GM21447 (cell line): Measurements from ENCODE around the gene FBXL3.

Source experiments
- ATAC-seq: cut with Tn5 transposase; IDR thresholded peaks from one replicate; pipeline ENCODE4 v1.9.1; 2021; ENCODE audit not compliant: unreplicated experiment

FBXL3 gene, protein sequence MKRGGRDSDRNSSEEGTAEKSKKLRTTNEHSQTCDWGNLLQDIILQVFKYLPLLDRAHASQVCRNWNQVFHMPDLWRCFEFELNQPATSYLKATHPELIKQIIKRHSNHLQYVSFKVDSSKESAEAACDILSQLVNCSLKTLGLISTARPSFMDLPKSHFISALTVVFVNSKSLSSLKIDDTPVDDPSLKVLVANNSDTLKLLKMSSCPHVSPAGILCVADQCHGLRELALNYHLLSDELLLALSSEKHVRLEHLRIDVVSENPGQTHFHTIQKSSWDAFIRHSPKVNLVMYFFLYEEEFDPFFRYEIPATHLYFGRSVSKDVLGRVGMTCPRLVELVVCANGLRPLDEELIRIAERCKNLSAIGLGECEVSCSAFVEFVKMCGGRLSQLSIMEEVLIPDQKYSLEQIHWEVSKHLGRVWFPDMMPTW

DNA sequence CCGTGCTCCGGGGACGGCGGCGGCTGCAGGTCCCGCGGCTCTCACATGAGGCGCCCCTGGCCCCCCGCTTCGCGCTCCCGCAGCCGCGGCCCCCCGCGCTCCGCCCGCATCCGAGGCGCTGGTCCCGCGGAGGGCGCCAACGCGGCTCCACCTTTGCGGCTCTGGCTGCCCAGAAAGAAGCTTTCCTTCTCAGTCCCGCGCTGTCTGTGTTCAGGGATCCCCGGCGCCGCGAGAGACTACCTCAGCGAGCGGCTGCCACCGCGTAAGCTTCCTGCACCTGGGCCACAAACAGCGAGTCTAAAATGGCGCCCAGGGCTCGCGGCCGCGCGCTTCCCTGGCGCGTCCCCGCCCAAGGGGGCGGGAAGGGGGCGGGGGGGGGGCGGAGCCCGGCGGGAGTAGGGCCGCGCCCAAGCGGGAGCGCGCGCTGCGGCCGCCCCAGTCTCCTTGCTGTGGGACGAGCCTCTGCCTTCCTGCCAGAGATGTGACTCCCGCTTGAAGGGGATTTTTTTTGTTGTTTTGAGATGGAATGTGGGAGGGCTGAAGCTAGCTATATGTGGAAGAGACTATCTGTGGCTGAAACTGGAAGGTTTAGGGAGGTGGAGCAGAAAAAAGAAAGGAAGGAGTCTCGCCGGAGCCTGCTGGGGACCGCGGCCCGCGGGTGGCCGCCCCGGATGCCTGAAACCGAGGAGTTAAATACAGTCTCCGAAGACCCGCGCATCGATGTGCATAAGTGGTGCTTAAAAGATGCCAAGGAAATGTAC is at the start of gene FBXL3:
FBXL3 (minus strand) TSS at position 299 of the 761 bp plus-strand sequence. CDS start 5,299 bp downstream, outside the sequence.
- peak; percentile 51 for ATAC-seq

DNA sequence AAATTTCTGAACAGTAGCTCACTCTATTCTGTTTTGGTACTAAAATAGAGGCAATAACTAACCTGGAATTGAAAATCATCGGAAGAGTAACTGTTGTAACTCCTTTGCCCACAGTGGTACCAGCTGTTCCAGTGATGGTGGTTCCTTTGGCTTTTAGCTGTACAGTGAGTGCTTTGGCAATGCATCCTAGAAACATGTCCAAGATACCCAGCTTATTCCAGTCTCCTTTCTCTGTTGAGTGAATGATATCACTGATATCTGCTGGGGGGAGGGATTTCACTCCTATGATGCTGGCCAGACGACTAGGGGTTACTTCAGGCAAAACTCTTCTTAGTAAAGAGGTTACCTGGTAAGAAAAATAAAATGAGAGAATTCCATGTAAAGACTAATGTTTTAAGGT is 40.6 kb upstream of the FBXL3 start:
- no peak for ATAC-seq

DNA sequence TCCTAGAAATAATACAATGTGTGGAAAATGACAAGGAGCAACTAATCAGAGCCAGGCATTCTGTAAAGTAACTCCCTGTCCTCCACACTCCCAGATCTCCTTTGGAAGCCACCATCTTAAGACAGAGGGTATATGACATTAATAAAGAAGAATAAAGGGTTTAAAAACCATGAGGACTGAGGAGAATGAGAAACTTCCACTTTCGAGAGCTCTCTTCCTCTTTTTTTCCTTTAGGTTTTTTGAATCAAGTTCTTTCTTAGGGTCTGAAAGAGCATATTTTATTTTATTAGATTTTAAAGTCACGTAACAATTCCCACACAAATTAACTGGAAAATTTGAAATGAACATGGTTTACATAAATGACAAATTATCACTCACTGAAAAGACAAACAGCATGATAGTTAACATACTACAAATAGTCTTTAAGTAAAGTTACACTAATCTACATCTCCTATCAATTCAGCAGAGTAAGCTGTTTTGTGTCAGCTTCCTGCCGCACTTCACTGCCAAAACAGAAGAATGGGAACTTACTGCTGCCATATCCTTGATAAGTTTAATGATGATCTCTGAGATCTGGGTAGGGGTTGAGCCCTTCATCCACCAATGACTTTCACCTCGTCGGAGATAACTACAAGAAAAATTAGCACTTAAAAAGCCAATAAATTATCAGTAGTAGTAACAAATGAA is 38.6 kb upstream of the FBXL3 start:
- no peak for ATAC-seq

DNA sequence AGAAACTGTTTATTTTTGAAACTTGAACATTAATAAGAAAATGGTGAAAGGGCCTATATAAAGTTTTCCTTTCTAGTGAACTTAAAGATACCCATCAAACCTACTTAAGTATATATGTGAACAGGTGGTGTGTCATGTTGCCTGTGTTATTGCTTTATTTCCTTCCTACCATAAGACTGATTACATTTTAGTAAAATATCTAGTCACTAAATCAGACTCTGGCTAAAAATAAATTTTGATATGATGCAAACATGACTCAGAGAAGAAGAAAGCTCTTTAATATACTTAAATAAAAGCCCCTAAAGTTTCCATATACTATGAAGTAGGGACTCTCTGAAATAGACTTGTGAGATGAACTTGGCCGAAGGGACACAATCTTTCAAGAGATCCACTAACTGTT is 35.1 kb upstream of the FBXL3 start:
- ATAC-seq: no peak

DNA sequence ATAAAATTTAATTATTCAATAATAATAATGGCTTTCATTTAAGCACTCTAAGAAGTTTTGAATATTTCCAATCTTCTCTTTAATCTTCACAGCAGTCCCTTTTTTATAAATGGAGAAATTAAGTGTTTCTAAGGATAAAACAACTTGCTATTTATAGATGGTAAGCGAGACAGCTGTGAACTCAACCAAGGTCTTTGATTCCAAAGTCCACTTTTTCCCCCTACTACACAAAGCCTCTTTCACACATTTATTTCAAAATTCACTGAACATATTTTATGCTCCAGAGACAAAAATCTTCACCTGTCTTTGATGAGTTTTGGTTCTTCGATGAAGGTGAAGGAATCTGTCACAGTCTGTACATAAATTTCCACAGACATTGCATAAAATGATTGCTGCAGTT is 34.4 kb upstream of the FBXL3 start:
- no peak for ATAC-seq

DNA sequence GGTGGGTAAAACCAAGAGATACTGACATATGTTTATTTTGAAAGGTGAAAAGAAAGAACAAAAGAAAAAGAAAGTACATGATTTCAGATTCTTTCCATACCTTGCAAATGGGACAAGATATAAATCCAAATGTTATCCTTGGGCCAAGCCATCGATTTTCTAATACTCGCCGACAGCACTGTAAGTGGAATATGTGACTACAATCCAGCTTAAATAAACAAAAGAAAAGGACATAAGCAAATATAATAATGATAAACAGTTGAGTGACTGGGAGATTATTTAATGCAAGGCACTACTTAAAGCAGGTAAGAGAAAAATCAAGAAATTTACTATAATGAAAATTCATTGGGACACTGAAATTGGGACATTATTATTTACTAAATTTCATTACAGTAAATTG is 29.9 kb upstream of the FBXL3 start:
- no peak for ATAC-seq

DNA sequence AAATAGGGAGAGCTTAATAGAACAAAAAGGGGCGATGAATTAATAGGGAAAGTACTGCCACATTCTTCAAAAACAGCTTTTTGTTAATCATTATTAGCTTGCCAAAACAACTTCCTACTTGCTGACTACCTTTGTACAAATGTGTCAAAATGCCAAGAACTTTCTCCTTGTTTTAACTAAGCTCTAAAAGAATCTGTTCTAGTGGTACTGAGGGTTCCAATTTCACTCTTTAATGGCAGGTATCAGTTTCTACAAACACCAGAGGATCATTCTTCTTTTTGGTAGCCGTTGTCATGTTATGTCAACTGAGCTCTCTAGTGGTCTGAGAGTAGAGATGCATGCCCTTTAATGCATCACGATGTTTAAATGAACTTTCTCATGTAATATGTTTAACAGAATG is 29.4 kb upstream of the FBXL3 start:
- no peak for ATAC-seq

DNA sequence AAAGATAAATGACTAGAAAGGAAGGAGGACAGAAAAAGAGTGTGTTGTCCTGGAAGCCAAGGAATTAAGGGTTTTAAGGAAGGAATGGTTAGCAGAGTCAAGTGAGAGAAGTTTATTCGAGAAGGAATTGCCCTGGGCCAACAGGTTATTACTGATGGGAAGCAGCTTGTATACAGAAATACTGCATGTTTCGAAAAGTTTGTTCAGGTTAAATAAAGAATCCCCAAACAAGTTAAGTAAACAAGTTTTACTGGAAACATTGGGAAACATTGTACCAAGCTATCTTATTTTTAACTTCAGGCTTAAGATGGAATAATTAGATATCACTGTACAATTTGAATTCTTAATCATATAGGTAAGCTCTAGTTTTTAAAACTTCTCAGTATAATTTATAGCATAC is 28.2 kb upstream of the FBXL3 start:
- no peak for ATAC-seq

DNA sequence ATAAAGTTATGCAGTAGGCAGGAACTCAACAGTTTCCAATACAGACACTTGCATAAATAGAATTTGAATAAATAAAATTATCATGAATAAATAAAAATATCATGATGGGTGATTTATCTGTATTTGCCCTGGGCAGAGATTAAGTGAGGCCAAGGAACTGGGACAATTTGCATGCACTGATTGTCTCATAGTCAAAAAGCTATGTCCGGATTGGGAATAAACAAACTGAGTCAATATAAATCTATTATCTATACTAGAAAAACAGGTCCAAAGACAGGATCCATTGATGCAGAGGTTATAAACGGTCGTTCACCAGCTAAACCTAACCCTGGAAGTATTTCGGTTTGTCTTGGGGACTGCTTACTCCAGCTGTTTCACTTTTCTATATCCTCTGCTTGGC is 26.2 kb upstream of the FBXL3 start:
- ATAC-seq: no peak

DNA sequence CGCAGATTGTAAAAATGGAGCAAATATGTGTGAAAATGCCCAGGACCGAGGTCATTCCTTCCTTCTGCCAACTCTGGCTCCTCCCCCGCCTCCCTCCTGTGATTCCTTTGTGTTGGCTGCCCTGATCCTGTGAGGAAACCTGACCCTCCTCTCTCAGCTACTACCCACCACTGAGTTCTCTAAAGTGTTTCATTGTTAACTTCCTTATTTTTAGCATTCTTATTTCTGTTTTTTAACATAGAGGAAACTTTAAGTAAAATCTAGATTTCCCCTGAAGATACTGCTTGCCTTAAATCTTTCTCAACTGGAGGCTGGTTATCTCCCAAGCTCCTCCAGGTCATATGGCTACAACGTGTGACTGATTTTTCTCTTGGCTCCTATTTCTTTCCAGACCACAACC is 21.7 kb upstream of the FBXL3 start:
- no peak for ATAC-seq

DNA sequence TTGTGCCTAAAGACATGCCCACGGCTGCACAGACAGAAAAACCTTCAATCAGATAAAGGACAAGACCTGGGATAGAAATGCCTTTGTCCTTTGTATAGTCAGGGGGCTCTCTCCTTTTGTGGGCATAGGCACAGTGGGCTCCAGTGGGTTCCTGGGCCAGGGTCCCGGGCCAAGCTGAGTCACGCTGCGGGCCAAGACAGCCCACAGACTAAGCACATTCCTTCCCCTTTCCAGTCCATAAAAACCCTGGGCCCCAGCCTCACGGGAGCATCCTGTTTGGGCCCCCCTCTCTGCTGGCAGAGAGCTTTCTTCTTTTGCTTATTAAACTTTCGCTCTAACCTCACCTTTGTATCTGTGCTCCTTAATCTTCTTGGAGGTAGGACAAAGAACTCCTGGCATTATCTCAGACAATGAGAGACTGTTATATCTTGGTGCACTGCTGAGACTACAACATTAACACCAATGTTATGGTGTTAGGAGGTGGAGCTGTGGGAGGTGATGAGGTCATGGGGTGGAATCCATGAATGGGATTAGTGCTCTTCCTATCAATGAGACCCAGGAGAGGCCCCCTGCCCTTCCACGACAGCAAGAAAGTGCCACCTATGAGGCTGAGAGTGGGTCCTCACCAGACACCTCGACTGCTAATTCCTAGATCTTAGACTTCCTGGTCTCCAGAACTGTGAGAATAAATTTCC is 20.8 kb upstream of the FBXL3 start:
- ATAC-seq: no peak

DNA sequence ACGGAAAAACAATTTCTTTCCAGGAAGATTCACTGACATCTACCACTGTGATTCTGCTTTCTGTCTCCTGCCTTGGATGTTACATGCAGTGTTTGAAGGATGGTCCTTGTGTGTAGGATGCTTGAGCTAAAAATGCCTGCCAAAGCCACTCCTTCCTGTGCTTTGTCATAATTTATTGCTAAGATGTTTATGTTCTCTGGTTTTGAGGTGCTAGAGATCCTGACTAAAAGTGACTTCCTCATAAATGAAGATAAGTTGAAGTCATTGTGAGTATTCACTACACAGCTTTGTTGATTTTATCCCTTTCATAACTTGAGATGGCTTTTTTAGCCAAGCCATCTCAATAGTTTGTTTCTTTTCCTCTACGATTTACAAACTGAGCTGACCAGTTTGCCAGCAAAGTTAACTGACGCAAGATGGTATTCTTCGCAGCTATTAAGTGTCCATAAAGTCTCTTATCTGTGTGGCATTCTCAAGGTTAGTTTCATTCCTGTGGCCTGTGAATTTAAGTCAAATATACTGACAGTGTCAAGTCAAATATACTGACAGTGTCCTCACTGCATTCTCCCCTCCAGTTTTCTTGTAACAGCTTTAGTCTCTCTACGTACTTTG is 15.7 kb upstream of the FBXL3 start:
- no peak for ATAC-seq

DNA sequence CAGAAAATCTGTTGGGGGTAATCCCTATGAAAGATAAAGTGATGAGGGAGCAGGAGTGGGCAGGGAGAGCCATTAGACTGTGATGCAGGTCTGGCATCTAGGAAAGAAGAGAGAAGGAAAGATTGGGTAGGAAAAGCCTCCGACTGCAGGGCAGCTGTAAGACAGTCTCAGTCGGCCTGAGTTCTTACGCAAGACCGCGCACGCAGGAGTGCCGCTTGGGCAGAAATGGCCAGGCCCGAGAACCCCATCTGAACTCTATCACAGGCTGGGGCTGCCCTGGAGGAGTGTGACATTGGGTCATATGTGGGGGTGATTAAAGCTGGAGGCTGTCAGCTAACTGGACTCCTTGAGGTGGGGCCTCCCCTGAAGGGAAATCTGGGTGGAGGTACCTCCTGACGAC is 13.9 kb upstream of the FBXL3 start:
- no peak for ATAC-seq

DNA sequence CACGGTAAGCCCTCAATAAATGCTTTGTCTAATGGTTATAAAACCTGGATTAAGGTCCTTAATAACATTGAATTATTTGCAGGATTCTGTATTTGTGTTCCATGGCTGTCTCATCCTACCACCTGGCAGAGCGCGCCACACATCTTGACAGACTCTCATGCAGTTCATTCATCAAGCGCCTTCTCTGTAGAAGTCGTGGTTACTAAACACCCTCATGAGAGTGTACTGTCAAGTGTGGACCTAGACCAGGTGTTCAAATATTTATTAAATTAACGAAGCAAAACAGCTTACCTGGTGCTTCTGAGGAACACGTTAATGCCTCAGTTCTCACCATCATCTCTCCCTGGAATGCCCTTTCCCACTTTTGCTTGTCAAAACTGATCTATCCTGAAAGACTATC is 13.1 kb upstream of the FBXL3 start:
- no peak for ATAC-seq

DNA sequence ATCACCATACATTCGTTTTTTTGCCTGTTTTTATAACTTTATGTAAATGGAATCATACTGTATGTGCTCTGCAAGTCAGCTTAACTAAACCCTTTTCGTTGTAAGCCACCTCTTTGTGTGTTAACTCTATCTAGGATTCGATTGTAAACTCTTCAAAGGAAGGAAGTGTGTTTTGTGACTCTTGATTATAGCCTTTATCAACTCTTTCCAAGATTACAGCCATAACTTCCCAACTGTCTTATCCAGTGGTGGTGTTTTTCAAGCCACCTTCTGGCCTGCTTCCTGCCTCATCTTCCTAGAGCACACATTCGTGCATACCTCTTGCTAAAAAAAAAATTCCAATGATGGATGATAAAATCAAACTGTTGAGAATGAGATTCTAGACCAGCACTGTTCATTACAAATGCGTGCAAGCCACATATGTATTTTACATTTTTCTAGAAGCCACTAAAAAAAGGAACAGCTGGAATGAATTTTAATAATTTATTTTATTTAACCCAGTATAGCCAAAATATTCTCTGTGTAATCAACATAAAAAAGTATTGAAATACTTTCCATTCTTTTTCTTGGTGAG is 12.0 kb upstream of the FBXL3 start:
- no peak for ATAC-seq

DNA sequence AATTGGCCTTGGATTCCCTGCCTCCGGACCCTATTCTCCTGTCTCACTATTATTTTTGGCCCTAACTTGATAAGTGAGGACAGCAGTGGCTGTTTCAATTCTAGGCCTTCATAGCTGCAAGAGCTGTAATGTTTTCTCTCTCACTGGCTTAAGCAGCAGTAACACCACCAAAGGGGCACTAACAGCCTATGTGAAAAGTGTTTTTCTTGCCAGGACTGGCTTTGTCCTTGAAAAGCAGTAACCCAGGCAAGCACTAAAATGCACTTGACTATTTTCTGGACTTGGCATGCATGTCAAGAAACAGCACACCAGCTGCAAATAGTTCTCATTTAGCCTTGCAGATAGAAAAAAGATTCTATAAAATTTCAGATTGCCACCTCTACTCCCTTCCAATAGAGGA is 9.3 kb upstream of the FBXL3 start:
- ATAC-seq: no peak

DNA sequence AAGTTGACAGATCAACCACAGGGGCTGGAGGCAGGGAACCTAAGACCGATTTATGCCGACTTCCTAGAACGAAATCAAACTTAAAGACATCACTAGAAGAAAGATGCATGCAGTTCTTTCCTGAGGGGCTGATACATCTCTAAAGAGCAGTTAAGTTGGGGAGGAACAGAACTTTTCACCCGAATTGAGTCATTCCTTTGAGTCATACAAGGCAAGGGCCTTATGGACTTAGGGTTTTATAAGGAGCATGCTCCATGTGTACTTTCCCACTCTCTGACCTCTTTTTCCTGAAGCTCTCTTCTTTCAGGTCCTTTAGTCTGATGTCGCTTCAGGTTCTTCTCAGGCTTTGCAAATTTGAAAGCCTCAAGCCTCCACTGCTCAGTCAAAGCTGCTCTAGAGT is 7.9 kb upstream of the FBXL3 start:
- no peak for ATAC-seq

DNA sequence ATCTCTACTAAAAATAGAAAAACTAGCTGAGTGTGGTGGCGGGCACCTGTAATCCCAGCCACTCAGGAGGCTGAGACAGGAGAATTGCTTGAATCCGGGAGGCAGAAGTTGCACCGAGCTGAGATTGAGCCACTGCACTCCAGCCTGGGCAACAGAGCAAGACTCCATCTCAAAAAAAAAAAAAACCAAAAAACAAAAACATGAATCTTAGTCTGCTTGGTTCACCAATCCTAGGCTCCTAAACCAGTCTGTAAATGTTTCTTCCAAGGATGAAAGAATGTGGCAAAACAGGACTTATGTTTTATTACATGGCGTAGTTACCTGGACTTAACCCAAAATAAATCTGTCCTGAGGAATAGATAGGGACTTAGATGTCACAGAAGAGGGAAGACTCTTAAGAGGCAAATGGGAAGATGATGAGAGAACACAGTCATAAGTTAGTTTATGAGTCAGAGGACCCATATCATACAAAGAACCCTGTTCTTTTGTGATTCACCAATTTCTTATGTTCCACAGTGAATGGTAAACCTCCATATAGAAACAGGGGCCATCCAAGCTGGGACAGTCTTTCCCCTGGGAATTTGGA is 6.9 kb upstream of the FBXL3 start:
- ATAC-seq: no peak

DNA sequence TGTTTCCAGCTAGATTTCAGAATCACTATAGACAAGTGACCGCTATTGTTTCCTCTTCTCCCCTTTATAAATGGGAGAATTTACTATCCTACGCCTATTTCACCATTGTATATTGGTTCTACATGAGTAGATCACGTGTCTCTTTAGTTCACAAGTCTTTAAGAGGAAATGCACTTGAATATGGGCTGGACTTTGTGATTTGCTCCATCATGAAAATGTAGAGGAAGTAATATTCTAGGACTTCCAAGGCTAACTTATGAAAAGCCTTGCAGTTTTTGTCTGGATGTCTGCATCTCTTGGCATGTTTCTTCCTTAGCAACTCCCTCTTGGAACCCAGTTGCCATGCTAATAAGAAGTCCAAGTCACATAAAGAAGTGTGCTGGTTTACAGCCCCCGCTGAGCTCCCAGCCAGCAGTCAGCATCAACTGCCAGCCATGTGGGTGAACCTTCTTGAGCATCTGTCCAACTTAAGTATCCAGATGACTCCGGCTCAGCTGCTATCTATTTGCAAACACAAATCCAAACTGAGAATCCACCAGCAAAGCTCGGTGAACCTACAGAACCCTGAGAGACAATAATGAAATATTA is 4.8 kb upstream of the FBXL3 start:
- no peak for ATAC-seq

DNA sequence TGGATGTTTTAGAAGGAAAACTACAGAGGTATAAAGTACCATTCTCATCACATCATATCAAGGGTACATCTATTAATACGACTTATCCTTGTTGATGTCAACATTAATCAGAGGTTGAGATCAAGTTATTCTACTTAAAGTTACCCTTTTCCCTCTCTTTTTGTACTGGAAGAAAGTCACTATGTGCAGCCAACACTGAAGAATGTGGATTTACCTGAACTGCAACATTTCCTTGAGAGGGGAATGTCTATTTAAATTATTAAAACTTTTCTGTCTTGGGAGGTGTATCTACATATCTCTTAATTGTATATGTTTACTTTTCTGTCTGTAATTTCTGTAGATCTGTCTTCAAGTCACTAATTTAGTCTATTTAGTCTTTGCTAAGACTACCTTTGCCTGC is 2.5 kb upstream of the FBXL3 start:
- no peak for ATAC-seq
